ENCODE data around the gene FOXL2NB. TPM values are rescaled to one million over a fixed set of nuclear protein-coding genes. Genes with fewer than 3 reads are reported as not detected.

Gene FOXL2NB
- total RNA-seq, result under 1 TPM in 1 of 3 donors, not detected in 2; 0.33 TPM

- no peak for DNase-seq (ENCODE audit: low spot score in 2 of 2)
- H3K4me1 ChIP-seq, result peaks cover 4 to 15% of the 10 kb centered on the region in 2 donors
- no peak for TF ChIP-seq POLR2A (IDR thresholded peaks at IDR 0.05)
- no peak for TF ChIP-seq POLR2AphosphoS5 (IDR thresholded peaks at IDR 0.05)
- no peak for TF ChIP-seq CTCF (IDR thresholded peaks at IDR 0.05)
- peaks cover 2 to 91% of the 10 kb centered on the region in 2 donors for H3K27me3 ChIP-seq
- H3K27ac ChIP-seq, result no peak within 1 kb of the TSS
- peak within 1 kb of the TSS; percentile 38 to 63 (median 44) for H3K4me3 ChIP-seq
- intact Hi-C loops (cut with DNase I; ENCODE audit: low total_unique reads), result loop anchor here (10.0 kb wide), 1 partner anchor 378 kb away; no protein-coding TSS in a partner anchor
- H3K9me3 ChIP-seq, result no peaks in the 10 kb centered on the region
- H3K36me3 ChIP-seq, result no peaks in the 10 kb centered on the region
These were observed at the start of gene FOXL2NB, which contains the start of gene FOXL2 for GRCh38 chr3:138946663-138947494. FOXL2NB (plus strand) TSS chr3:138947217; CDS start chr3:138947365, 148 bp downstream. FOXL2 (minus strand) TSS chr3:138947137; CDS start chr3:138946722, 415 bp downstream.

- Histone ChIP-seq H3K27ac (peak overlapping the region in 1 of 2 donors; percentile 10), H3K9me3 (no peaks in the 10 kb centered on the region), H3K4me3 (no peak overlapping the region), H3K36me3 (no peaks in the 10 kb centered on the region), H3K4me1 (no peaks in the 10 kb centered on the region), H3K27me3 (no peaks in the 10 kb centered on the region)
- no peak for TF ChIP-seq POLR2AphosphoS5 (IDR thresholded peaks at IDR 0.05)
- intact Hi-C loops (cut with DNase I; ENCODE audit: low total_unique reads), result no loop called here
- DNase-seq (ENCODE audit: low spot score in 2 of 2), result no peak
These were observed 48.7 kb upstream of the FOXL2NB start for GRCh38 chr3:138898301-138898700.

GRCh38 chr3:138898708-138899107 is 48.3 kb upstream of the FOXL2NB start:
- H3K4me3 ChIP-seq, result no peak overlapping the region
- TF ChIP-seq CTCF (IDR thresholded peaks at IDR 0.05), result no peak
- TF ChIP-seq POLR2AphosphoS5 (IDR thresholded peaks at IDR 0.05), result no peak
- TF ChIP-seq POLR2A (IDR thresholded peaks at IDR 0.05), result no peak
- no peaks in the 10 kb centered on the region for H3K4me1 ChIP-seq
- no peaks in the 10 kb centered on the region for H3K27me3 ChIP-seq
- no peaks in the 10 kb centered on the region for H3K36me3 ChIP-seq
- H3K27ac ChIP-seq, result peak overlapping the region in 1 of 2 donors; percentile 10
- intact Hi-C loops (cut with DNase I; ENCODE audit: low total_unique reads), result no loop called here
- no peaks in the 10 kb centered on the region for H3K9me3 ChIP-seq
- no peak for DNase-seq (ENCODE audit: low spot score in 2 of 2)

- Histone ChIP-seq H3K9me3 (no peaks in the 10 kb centered on the region), H3K4me3 (no peak overlapping the region), H3K27me3 (no peaks in the 10 kb centered on the region), H3K27ac (no peak overlapping the region), H3K36me3 (no peaks in the 10 kb centered on the region), H3K4me1 (no peaks in the 10 kb centered on the region)
- no peak for DNase-seq (ENCODE audit: low spot score in 2 of 2)
- intact Hi-C loops (cut with DNase I; ENCODE audit: low total_unique reads), result no loop called here
- no peak for TF ChIP-seq POLR2AphosphoS5 (IDR thresholded peaks at IDR 0.05)
- no peak for TF ChIP-seq CTCF (IDR thresholded peaks at IDR 0.05)
- TF ChIP-seq POLR2A (IDR thresholded peaks at IDR 0.05), result no peak
These were observed 47.5 kb upstream of the FOXL2NB start for GRCh38 chr3:138899351-138899991.

GRCh38 chr3:138901567-138901966 is 45.5 kb upstream of the FOXL2NB start:
- DNase-seq (ENCODE audit: low spot score in 2 of 2), result no peak
- no peaks in the 10 kb centered on the region for H3K36me3 ChIP-seq
- H3K4me1 ChIP-seq, result no peaks in the 10 kb centered on the region
- no peak overlapping the region for H3K27ac ChIP-seq
- intact Hi-C loops (cut with DNase I; ENCODE audit: low total_unique reads), result no loop called here
- no peaks in the 10 kb centered on the region for H3K27me3 ChIP-seq
- H3K4me3 ChIP-seq, result no peak overlapping the region
- no peaks in the 10 kb centered on the region for H3K9me3 ChIP-seq
- TF ChIP-seq POLR2A (IDR thresholded peaks at IDR 0.05), result no peak
- no peak for TF ChIP-seq POLR2AphosphoS5 (IDR thresholded peaks at IDR 0.05)
- TF ChIP-seq CTCF (IDR thresholded peaks at IDR 0.05), result no peak
